GM18505 (cell line): Measurements from ENCODE around the gene TRDN.

Experiments used
- ATAC-seq: cut with Tn5 transposase; IDR thresholded peaks from one replicate; pipeline ENCODE4 v1.9.1; 2021; ENCODE audit not compliant: unreplicated experiment
- POLR2A ChIP-seq: IDR thresholded peaks from 4 replicates; pipeline ENCODE4 v1.6.1; 2011; ENCODE audit warnings: borderline replicate concordance; ENCODE audit not compliant: insufficient read depth, insufficient read length; ENCODE audit errors: extremely low read depth

Gene TRDN

GRCh38 chr6:123189816-123190215, 446.9 kb downstream of the TRDN start:
- no peak for ATAC-seq
- TF ChIP-seq POLR2A: no peak

- TF ChIP-seq POLR2A: no peak
- no peak for ATAC-seq
These were observed 453.8 kb downstream of the TRDN start for GRCh38 chr6:123182998-123183397.

DNA sequence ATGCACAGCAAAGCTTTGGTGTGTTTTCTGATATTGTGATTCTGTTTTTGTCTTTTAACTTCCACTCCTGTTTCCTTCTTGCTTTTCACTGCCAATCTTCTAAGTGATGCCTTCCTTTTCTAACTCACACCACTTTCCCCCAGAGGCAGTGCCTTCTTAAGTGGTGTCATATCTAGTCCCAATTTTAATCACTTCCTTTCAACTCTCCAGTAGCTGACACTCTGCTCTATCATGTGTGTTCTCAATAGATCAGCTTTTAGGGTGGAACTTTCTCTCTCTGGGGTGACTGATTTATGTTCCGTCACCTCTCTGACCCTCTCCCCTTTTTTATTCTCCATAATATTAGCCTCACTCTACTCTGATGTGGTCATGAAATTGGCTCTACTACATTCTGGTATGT, 460.0 kb downstream of the TRDN start:
- TF ChIP-seq POLR2A: no peak
- no peak for ATAC-seq

- ATAC-seq: no peak
- no peak for TF ChIP-seq POLR2A
These were observed 465.2 kb downstream of the TRDN start for GRCh38 chr6:123171341-123172115.

DNA sequence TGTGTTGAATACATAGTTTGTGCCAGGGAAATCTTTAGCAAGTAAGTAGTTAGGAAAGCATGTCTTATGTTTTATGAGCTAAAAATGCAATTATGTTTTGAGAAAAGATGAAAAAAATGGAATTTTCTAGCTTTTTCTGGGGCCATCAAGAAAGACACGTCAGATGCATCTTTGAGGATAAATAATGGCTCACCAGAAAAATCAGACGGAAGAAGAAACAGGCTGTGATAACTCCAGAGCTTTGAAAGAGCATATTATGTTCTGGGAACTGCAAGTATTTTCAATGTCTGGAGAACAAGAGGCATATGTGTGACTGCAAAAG, 467.0 kb downstream of the TRDN start:
- ATAC-seq: no peak

GRCh38 chr6:123168892-123169773, 467.6 kb downstream of the TRDN start:
- TF ChIP-seq POLR2A: no peak

More for the DNA sequence above, 467.0 kb downstream of the TRDN start:
- no peak for TF ChIP-seq POLR2A

GRCh38 chr6:123168466-123168865, 468.3 kb downstream of the TRDN start:
- TF ChIP-seq POLR2A: no peak
- ATAC-seq: no peak

More at GRCh38 chr6:123168892-123169773, 467.6 kb downstream of the TRDN start:
- ATAC-seq: no peak
